AG10803 (cell line): ENCODE data around the gene USP3.

Experiments
- DNase-seq: peaks from one replicate; pipeline ENCODE4 v3.0.0; 2010; ENCODE audit warnings: low read depth
- H3K4me3 ChIP-seq: 2 replicates; pipeline ENCODE4 v1.5.1; 2011; ENCODE audit warnings: mild to moderate bottlenecking, low read length, control low read depth
- CTCF ChIP-seq: conservative IDR thresholded peaks from 2 replicates; pipeline ENCODE4 v1.5.1; 2011; ENCODE audit warnings: mild to moderate bottlenecking, low read length, control low read depth, inconsistent platforms

USP3 gene

GRCh38 chr15:63490345-63491034, 13.9 kb upstream of the USP3 start:
- H3K4me3 ChIP-seq = no peak overlapping the region
- no peak for TF ChIP-seq CTCF
- DNase-seq = no peak

GRCh38 chr15:63491116-63491827, 13.1 kb upstream of the USP3 start:
- TF ChIP-seq CTCF = no peak
- DNase-seq = peak; percentile 72
- no peak overlapping the region for H3K4me3 ChIP-seq

GRCh38 chr15:63491979-63492378, 12.4 kb upstream of the USP3 start:
- H3K4me3 ChIP-seq = no peak overlapping the region
- TF ChIP-seq CTCF = no peak
- peak; percentile 79 for DNase-seq

GRCh38 chr15:63492541-63493077, 11.8 kb upstream of the USP3 start:
- no peak overlapping the region for H3K4me3 ChIP-seq
- no peak for TF ChIP-seq CTCF
- peak; percentile 51 for DNase-seq

GRCh38 chr15:63493436-63493835, 11.0 kb upstream of the USP3 start:
- H3K4me3 ChIP-seq = no peak overlapping the region
- no peak for DNase-seq
- TF ChIP-seq CTCF = no peak

GRCh38 chr15:63494408-63494807, 10.0 kb upstream of the USP3 start:
- no peak overlapping the region for H3K4me3 ChIP-seq
- no peak for DNase-seq
- TF ChIP-seq CTCF = no peak

- no peak for TF ChIP-seq CTCF
- no peak overlapping the region for H3K4me3 ChIP-seq
- DNase-seq = no peak
Measured at GRCh38 chr15:63495343-63495742, 9.1 kb upstream of the USP3 start.
